GM23338 (cell line): ENCODE measurements around the gene EPHB1. TPM values are rescaled to one million over a fixed set of nuclear protein-coding genes. Genes with fewer than 3 reads are reported as not detected.

Experiments
- ATAC-seq: fragments of 200-7000 bp; cut with Tn5 transposase; 3 replicates; pipeline ENCODE4 v1.9.1; 2020
- DNase-seq: peaks from one replicate; pipeline ENCODE4 v3.0.0-alpha.2; 2015; ENCODE audit warnings: low spot score
- H2AFZ ChIP-seq: fragments of 200-600 bp; sonication (generic); 2 replicates; pipeline ENCODE4 v1.8.0; 2016; ENCODE audit warnings: antibody characterized with exemption, mild to moderate bottlenecking, moderate library complexity
- H3F3A ChIP-seq: fragments of 200-600 bp; sonication (generic); replicated peaks from 2 replicates; pipeline ENCODE4 v1.8.0; 2017; ENCODE audit warnings: antibody characterized with exemption, mixed run types, low read depth
- H3K27ac ChIP-seq: fragments of 200-600 bp; sonication (generic); 2 replicates; pipeline ENCODE4 v1.6.1; 2016; ENCODE audit warnings: low read depth
- H3K27me3 ChIP-seq: fragments of 200-600 bp; sonication (generic); 2 replicates; pipeline ENCODE4 v1.8.0; 2016; ENCODE audit warnings: mild to moderate bottlenecking, mixed run types, moderate library complexity; ENCODE audit not compliant: insufficient read depth
- H3K36me3 ChIP-seq: fragments of 200-600 bp; sonication (generic); 2 replicates; pipeline ENCODE4 v1.8.0; 2016; ENCODE audit warnings: mild to moderate bottlenecking; ENCODE audit not compliant: insufficient read depth
- H3K4me1 ChIP-seq: fragments of 200-600 bp; sonication (generic); 2 replicates; pipeline ENCODE4 v1.8.0; 2016; ENCODE audit warnings: mild to moderate bottlenecking, moderate library complexity; ENCODE audit not compliant: insufficient read depth
- H3K4me2 ChIP-seq: fragments of 200-600 bp; sonication (generic); 2 replicates; pipeline ENCODE4 v1.7.1; 2017; ENCODE audit warnings: mixed run types
- H3K4me3 ChIP-seq: fragments of 200-600 bp; sonication (generic); 2 replicates; pipeline ENCODE4 v1.6.1; 2016; ENCODE audit warnings: mixed run types
- H3K79me2 ChIP-seq: fragments of 200-600 bp; sonication (generic); replicated peaks from 2 replicates; pipeline ENCODE4 v1.8.0; 2017; ENCODE audit warnings: mild to moderate bottlenecking; ENCODE audit not compliant: insufficient read depth
- H3K9me2 ChIP-seq: fragments of 200-600 bp; sonication (generic); 2 replicates; pipeline ENCODE4 v1.8.0; 2017; ENCODE audit not compliant: insufficient read depth
- H4K20me1 ChIP-seq: fragments of 200-600 bp; sonication (generic); replicated peaks from 2 replicates; pipeline ENCODE4 v1.8.0; 2017; ENCODE audit warnings: mild to moderate bottlenecking; ENCODE audit not compliant: insufficient read depth
- H3K27ac Mint-ChIP-seq: 2 replicates; pipeline ENCODE4 v1.8.0; 2020; ENCODE audit warnings: inconsistent platforms, mild to moderate bottlenecking, moderate library complexity, mixed read lengths
- H3K27me3 Mint-ChIP-seq: 3 replicates; pipeline ENCODE4 v1.8.0; 2022; ENCODE audit warnings: low read depth, mild to moderate bottlenecking, moderate library complexity, mixed read lengths, inconsistent platforms; ENCODE audit not compliant: insufficient read depth, poor library complexity
- H3K36me3 Mint-ChIP-seq: 3 replicates; pipeline ENCODE4 v1.8.0; 2021; ENCODE audit warnings: low read depth, mild to moderate bottlenecking, inconsistent platforms, moderate library complexity, mixed read lengths
- H3K4me1 Mint-ChIP-seq: 3 replicates; pipeline ENCODE4 v1.8.0; 2020; ENCODE audit warnings: mild to moderate bottlenecking, inconsistent platforms, mixed read lengths
- H3K4me3 Mint-ChIP-seq: 3 replicates; pipeline ENCODE4 v1.8.0; 2021; ENCODE audit warnings: moderate library complexity, mild to moderate bottlenecking, inconsistent platforms, mixed read lengths
- H3K9me3 Mint-ChIP-seq: 3 replicates; pipeline ENCODE4 v1.8.0; 2020; ENCODE audit warnings: moderate library complexity, mild to moderate bottlenecking, inconsistent platforms, mixed read lengths
- CREB1 ChIP-seq: fragments of 250-450 bp; sonication (Bioruptor Pico); IDR thresholded peaks from 2 replicates; pipeline ENCODE4 v1.5.0; 2020; ENCODE audit warnings: low read depth, mild to moderate bottlenecking, moderate library complexity
- CTCF ChIP-seq, 2 experiments: fragments of 200-600 bp in 1 of 2; sonication (generic) in 1 of 2; conservative IDR thresholded peaks; 2 replicates each; pipeline versions ENCODE4 v1.5.1 to v1.6.1; 2016 to 2017; ENCODE audit warnings: antibody characterized with exemption in 2 of 2, low read depth in 2 of 2, mild to moderate bottlenecking in 2 of 2, moderate library complexity in 1 of 2
- ETS1 ChIP-seq: IDR thresholded peaks from 2 replicates; pipeline ENCODE4 v1.6.1; 2016; ENCODE audit warnings: antibody characterized with exemption
- EZH2 ChIP-seq: fragments of 200-600 bp; sonication (generic); IDR thresholded peaks from one replicate; pipeline ENCODE4 v1.8.0; 2017; ENCODE audit warnings: antibody characterized with exemption, mild to moderate bottlenecking, low read depth; ENCODE audit not compliant: unreplicated experiment
- EZH2phosphoT487 ChIP-seq: fragments of 200-600 bp; sonication (generic); IDR thresholded peaks from one replicate; pipeline ENCODE4 v1.8.1; 2018; ENCODE audit warnings: antibody characterized with exemption; ENCODE audit not compliant: unreplicated experiment
- JUNB ChIP-seq: IDR thresholded peaks from one replicate; pipeline ENCODE4 v1.6.1; 2016; ENCODE audit warnings: antibody characterized with exemption; ENCODE audit not compliant: unreplicated experiment
- NANOG ChIP-seq: IDR thresholded peaks from 2 replicates; pipeline ENCODE4 v1.6.1; 2016; ENCODE audit warnings: antibody characterized with exemption, borderline replicate concordance
- POLR2AphosphoS5 ChIP-seq: IDR thresholded peaks from 2 replicates; pipeline ENCODE4 v1.6.1; 2016; ENCODE audit warnings: antibody characterized with exemption, low read depth
- REST ChIP-seq: IDR thresholded peaks from one replicate; pipeline ENCODE4 v1.6.1; 2018; ENCODE audit warnings: antibody characterized with exemption; ENCODE audit not compliant: unreplicated experiment
- STAT1 ChIP-seq: IDR thresholded peaks from one replicate; pipeline ENCODE4 v1.6.1; 2016; ENCODE audit warnings: antibody characterized with exemption; ENCODE audit not compliant: unreplicated experiment
- ZNF114 ChIP-seq: fragments of 250-450 bp; sonication (Bioruptor Pico); IDR thresholded peaks from 2 replicates; pipeline ENCODE4 v1.5.0; 2020; ENCODE audit warnings: mild to moderate bottlenecking, moderate library complexity
- ZNF331 ChIP-seq: fragments of 250-450 bp; sonication (Bioruptor Pico); IDR thresholded peaks from 2 replicates; pipeline ENCODE4 v1.5.0; 2020; ENCODE audit warnings: low read depth, mild to moderate bottlenecking, moderate library complexity
- ZNF462 ChIP-seq: fragments of 250-450 bp; sonication (Bioruptor Pico); IDR thresholded peaks from 2 replicates; pipeline ENCODE4 v1.5.0; 2020; ENCODE audit warnings: mild to moderate bottlenecking, moderate library complexity
- polyA plus RNA-seq: library from polyadenylated mRNA; unstranded; fragments of >200 nt; fragmentation: Nextera tagmentation; extraction: Ambion mirVana; gene quantifications from 2 replicates; pipeline ENCODE4 v1.2.1, GENCODE V29; 2016
- total RNA-seq: library from RNA; depleted of rRNA; stranded (reverse); fragments of >200 nt; shearing (Covaris generic); gene quantifications from 2 replicates; pipeline ENCODE4 v1.2.3, GENCODE V29; 2014

EPHB1 gene
- total and polyA plus RNA-seq, 2 experiments from 2014 or later, result 2.7 to 5.2 TPM

GRCh38 chr3:135182364-135182998, 387.4 kb downstream of the EPHB1 start:
- peaks cover 4% of the 10 kb centered on the region; the same call in 2 of the 3 replicates for H3K36me3 Mint-ChIP-seq
- no peak overlapping the region for H3K4me3 Mint-ChIP-seq
- Histone ChIP-seq H2AFZ (no peak overlapping the region), H3K27ac (no peak overlapping the region), H3K4me2 (no peak overlapping the region), H3K4me1 (no peaks in the 10 kb centered on the region), H3K27me3 (no peaks in the 10 kb centered on the region), H3K36me3 (no peaks in the 10 kb centered on the region), H3K4me3 (no peak overlapping the region), H3F3A (no peaks in the 10 kb centered on the region), H3K79me2 (no peaks in the 10 kb centered on the region), H3K9me2 (peaks cover 14% of the 10 kb centered on the region), H4K20me1 (no peaks in the 10 kb centered on the region)
- H3K27ac Mint-ChIP-seq, result no peak overlapping the region
- H3K9me3 Mint-ChIP-seq, result no peaks in the 10 kb centered on the region; the same call in 2 of the 3 replicates
- peaks cover 3% of the 10 kb centered on the region; the same call in 2 of the 3 replicates for H3K4me1 Mint-ChIP-seq
- TF ChIP-seq ZNF331 (CRISPR knock-in tag), result no peak
- TF ChIP-seq ETS1, result no peak
- TF ChIP-seq CREB1 (CRISPR knock-in tag), result no peak
- no peak for TF ChIP-seq ZNF462 (CRISPR knock-in tag)
- TF ChIP-seq EZH2, result no peak
- TF ChIP-seq NANOG, result no peak
- TF ChIP-seq ZNF114 (CRISPR knock-in tag), result no peak
- TF ChIP-seq STAT1, result no peak
- TF ChIP-seq POLR2AphosphoS5, result no peak
- no peak for TF ChIP-seq REST
- no peak for TF ChIP-seq EZH2phosphoT487
- no peak for TF ChIP-seq CTCF (conservative IDR thresholded peaks at IDR 0.05; ENCODE audit: low read depth in 2 of 2)
- TF ChIP-seq JUNB, result no peak
- DNase-seq (no peak), ATAC-seq (no peak)
- H3K27me3 Mint-ChIP-seq, result no peaks in the 10 kb centered on the region
